ENCODE data around the gene SORL1.

Gene SORL1

DNA sequence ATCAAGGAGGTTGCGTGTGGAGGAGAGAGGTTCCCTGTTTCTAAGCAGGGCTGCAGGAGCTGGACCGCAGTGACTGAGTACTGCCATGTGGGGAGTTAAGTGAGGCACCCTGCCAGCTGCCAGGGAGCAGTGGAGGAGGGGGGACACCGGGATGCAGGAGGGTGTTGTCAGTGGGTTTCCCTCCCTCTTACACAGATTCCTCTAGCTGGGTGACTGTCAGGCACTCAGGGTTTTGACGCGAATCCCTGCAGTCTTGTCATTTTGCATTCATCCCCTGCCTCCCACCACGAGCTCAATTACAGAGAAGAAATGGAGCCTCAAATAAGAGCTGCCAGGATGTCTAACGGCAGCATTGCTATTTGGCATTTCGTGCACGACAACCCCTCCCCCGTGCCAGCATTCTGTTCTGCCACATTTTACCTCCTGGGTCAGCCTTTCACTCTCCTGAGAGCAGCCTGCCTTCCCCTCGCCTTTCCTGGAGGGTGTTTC lies 120.5 kb downstream of the SORL1 start:
- TF ChIP-seq, protein P1, sequence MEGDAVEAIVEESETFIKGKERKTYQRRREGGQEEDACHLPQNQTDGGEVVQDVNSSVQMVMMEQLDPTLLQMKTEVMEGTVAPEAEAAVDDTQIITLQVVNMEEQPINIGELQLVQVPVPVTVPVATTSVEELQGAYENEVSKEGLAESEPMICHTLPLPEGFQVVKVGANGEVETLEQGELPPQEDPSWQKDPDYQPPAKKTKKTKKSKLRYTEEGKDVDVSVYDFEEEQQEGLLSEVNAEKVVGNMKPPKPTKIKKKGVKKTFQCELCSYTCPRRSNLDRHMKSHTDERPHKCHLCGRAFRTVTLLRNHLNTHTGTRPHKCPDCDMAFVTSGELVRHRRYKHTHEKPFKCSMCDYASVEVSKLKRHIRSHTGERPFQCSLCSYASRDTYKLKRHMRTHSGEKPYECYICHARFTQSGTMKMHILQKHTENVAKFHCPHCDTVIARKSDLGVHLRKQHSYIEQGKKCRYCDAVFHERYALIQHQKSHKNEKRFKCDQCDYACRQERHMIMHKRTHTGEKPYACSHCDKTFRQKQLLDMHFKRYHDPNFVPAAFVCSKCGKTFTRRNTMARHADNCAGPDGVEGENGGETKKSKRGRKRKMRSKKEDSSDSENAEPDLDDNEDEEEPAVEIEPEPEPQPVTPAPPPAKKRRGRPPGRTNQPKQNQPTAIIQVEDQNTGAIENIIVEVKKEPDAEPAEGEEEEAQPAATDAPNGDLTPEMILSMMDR (IDR thresholded peaks at IDR 0.05; ENCODE audit: borderline replicate concordance, control extremely low read depth, extremely low read depth, insufficient read depth, missing control alignments), result no peak
- in situ Hi-C loops (cut with MboI; ENCODE audit: low sequenced_read_pairs, unreplicated experiment), result no loop called here

DNA sequence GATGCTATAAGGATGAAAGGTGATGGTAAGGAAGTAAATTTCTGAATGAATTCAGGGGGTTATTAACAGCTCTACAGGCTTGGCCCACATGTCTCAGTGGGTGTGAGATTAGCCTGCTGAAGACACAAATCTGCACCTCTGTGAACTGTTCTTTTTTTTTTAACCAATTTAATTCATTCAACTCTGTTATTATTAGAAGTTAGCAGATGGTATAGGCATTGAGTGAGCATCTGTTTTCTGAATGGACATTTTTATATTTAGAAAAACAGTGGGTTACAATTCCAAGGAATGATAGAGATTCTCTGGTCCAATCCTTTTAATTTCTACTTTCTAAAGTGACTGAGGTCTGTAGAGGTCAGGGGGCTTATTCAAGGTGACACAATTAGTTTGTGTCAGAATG lies 122.7 kb downstream of the SORL1 start:
- TF ChIP-seq, protein P1 (IDR thresholded peaks at IDR 0.05; ENCODE audit: borderline replicate concordance, control extremely low read depth, extremely low read depth, insufficient read depth, missing control alignments), result no peak
- in situ Hi-C loops (cut with MboI; ENCODE audit: low sequenced_read_pairs, unreplicated experiment), result no loop called here
- DNase-seq (ENCODE audit: low spot score), result no peak

More for the DNA sequence above, 120.5 kb downstream of the SORL1 start:
- no peak for DNase-seq (ENCODE audit: low spot score)

DNA sequence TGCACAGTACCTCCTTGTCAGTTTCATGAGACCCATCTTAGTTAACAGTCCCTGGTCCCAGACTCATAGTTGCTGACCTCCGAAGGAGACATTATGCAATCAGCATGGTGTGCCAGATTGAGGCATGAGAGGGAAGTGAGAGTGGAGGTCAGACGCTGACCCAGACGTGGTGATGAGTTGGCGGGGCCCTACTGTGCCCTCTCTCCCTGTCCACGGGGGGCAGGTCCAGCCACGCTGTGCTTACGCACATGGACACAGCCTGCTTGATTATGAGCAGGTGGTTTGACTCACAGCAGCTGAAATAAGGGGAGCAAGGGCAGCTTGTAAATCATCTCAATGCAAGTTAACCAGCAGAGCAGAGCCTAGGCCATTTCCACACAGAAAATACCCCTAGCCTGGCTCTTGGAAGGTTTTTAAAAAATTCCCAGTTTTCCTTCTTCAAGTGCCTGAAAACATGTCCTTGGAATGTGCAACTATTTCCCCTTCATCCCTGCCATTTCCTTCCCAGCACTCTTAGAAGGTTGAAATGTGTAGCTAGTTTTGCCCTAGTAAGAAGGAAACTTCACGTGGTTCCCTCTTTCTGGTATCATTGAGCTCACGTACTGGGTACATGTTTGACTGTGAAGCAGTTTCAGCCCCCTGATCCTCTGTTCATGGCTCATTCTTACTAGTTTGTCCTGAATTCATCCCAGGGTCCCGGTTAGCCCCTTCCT lies 123.3 kb downstream of the SORL1 start:
- no peak for DNase-seq (ENCODE audit: low spot score)
- in situ Hi-C loops (cut with MboI; ENCODE audit: low sequenced_read_pairs, unreplicated experiment), result no loop called here

DNA sequence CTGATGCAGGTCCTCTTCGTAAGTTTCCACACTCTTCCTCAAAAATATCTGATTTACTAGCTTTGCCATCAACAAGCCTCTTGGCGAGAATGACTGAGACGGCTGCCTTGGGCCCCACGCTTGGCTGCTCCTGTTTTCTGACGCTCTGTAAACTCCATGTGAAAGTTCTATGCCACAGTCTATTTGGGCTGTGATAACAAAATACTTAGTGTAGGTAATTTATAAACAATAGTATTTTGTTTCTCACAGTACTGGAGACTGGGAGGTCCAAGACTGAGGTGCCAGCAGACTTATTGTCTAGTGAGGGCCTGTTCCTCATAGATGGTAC lies 123.8 kb downstream of the SORL1 start:
- in situ Hi-C loops (cut with MboI; ENCODE audit: low sequenced_read_pairs, unreplicated experiment), result no loop called here
- no peak for DNase-seq (ENCODE audit: low spot score)
- TF ChIP-seq, protein P1 (IDR thresholded peaks at IDR 0.05; ENCODE audit: borderline replicate concordance, control extremely low read depth, extremely low read depth, insufficient read depth, missing control alignments), result no peak

More for the DNA sequence above, 123.3 kb downstream of the SORL1 start:
- TF ChIP-seq, protein P1 (IDR thresholded peaks at IDR 0.05; ENCODE audit: borderline replicate concordance, control extremely low read depth, extremely low read depth, insufficient read depth, missing control alignments), result no peak

DNA sequence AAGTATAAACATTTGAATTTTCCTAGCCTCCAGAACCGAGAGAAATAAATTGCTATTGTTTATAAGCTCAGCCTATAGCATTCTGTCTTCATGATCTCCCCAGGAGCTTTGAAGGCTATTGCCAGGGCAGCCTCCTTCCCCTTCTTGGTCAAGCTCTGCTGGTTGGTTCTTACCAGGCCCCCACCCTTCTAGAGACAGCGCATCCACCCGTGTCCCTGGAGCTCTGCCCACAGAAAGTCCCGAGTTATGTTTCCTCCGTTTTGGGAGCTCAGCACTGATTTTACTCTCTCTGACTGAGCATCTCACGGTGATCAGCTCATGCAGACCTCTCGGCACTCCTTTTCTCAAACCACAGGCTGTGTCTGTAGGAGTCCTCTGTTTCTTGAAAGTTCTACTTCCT lies 124.4 kb downstream of the SORL1 start:
- no peak for DNase-seq (ENCODE audit: low spot score)
- in situ Hi-C loops (cut with MboI; ENCODE audit: low sequenced_read_pairs, unreplicated experiment), result no loop called here
- TF ChIP-seq, protein P1 (IDR thresholded peaks at IDR 0.05; ENCODE audit: borderline replicate concordance, control extremely low read depth, extremely low read depth, insufficient read depth, missing control alignments), result no peak

DNA sequence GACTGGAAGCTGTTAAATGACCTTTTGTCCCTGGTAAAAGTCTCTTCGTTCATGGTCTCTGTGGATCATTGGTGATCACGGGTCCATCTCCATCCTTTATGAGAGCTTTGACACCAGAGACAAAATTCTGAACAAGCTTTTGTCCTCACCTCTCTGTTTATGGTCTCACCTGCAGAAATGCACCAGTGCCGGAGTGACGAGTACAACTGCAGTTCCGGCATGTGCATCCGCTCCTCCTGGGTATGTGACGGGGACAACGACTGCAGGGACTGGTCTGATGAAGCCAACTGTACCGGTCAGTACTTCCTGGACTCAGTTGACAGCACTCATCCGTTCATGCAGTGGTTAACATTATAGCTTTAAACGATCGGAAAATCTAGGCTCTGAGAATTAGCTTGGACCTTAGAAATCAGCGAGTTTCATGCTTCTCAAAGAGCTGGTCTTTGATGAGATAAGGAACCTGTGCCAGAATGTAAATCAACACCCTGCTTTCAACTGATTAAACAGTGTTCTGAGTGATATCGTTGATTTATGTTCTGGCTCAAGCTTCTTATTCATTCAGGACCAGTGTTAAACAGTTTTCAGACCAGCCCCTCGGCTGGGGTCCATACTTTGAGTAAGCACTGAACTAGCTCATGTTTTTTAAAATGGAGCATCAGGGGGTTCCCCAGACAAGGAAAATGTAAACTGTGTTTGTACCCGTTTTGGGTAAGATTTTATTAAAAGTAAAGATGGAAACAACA lies 125.2 kb downstream of the SORL1 start:
- TF ChIP-seq, protein P1 (IDR thresholded peaks at IDR 0.05; ENCODE audit: borderline replicate concordance, control extremely low read depth, extremely low read depth, insufficient read depth, missing control alignments), result no peak
- no peak for DNase-seq (ENCODE audit: low spot score)

More for the DNA sequence above, 125.2 kb downstream of the SORL1 start:
- in situ Hi-C loops (cut with MboI; ENCODE audit: low sequenced_read_pairs, unreplicated experiment), result no loop called here
